Pancreas (tissue), 10 donors: ENCODE measurements around the gene STAT5B. TPM values are rescaled to one million over a fixed set of nuclear protein-coding genes. Genes with fewer than 3 reads are reported as not detected.

ENCODE experiments used
- ATAC-seq, 4 donors: fragments of 200-7000 bp; cut with Tn5 transposase; one replicate each; pipeline versions ENCODE4 v1.8.0 to v1.9.1; 2020; ENCODE audit warnings: mild to moderate bottlenecking in 4 of 4, moderate library complexity in 4 of 4
- DNase-seq, 6 donors: peaks; one replicate each; pipeline ENCODE4 v3.0.0-alpha.2; 2020
- FAIRE-seq: peaks from 2 replicates; lab custom pipeline; 2012; peaks lifted over from hg19 to GRCh38; lab: Jason Lieb, UNC
- H3K27ac ChIP-seq, 4 donors: fragments of 200-600 bp; sonication (generic); 1 replicate in 3 of 4; 2 replicates in 1 of 4; pipeline versions ENCODE4 v1.5.0 to v1.8.0; 2020
- H3K27me3 ChIP-seq, 4 donors: fragments of 200-600 bp; one replicate each; pipeline ENCODE4 v1.8.0; 2021
- H3K36me3 ChIP-seq, 3 donors: fragments of 200-600 bp; sonication (generic) in 1 of 3; one replicate each; pipeline versions ENCODE4 v1.5.0 to v1.8.0; 2020 to 2021
- H3K4me1 ChIP-seq, 3 donors: fragments of 200-600 bp; one replicate each; pipeline ENCODE4 v1.8.0; 2021
- H3K4me3 ChIP-seq, 4 donors: fragments of 200-600 bp; sonication (generic) in 2 of 4; one replicate each; pipeline versions ENCODE4 v1.5.0 to v1.8.0; 2020 to 2021
- H3K9me3 ChIP-seq, 4 donors: fragments of 200-600 bp; one replicate each; pipeline ENCODE4 v1.8.0; 2021
- CTCF ChIP-seq, 4 donors: fragments of 200-600 bp; sonication (generic) in 3 of 4; IDR thresholded peaks; one replicate each; pipeline versions ENCODE4 v1.5.0 to v1.8.0; 2021; ENCODE audit warnings: antibody characterized with exemption in 4 of 4
- WGBS, 2 donors: extraction: QIAGEN DNeasy Blood & Tissue Kit; methylation state at CpG; one replicate each; pipeline ENCODE4 v1.1.7; 2013; 5-methylcytosine and 5-hydroxymethylcytosine counted together
- intact Hi-C, 3 donors: fragments of 100-400 bp; cut with DNase I; formaldehyde crosslinking; loops; one replicate each; pipeline versions ENCODE4 v1.11.1 to v1.14.2; 2022
- polyA plus RNA-seq, 2 donors: library from polyadenylated mRNA; stranded (reverse); fragments of 200-250 nt; gene quantifications; one replicate each; pipeline ENCODE4 v1.2.3, GENCODE V29; 2013
- total RNA-seq, 6 donors: library from RNA; stranded (reverse); fragmentation: NEBNext Ultra II Directional in 4 of 6; extraction: Animal tissue kit (Norgen Biotek cat#: 25700) in 4 of 6; gene quantifications; one replicate each; pipeline versions ENCODE4 v1.2.1 to v1.2.4, GENCODE V29; 2021 to 2023
- donor health status: healthy with polysubstance abuse.
- donor health status: DM: no; HTN: no; CAD: no; lungs with moderate emphysema.
- donor health status: DM: no; HTN: no; CAD: no.
- donor health status: control.
- donor health status: control.
- donor health status: Bipolar disorder and iron deficiency.
- donor health status: DM: yes; HTN: yes; CAD: no.
- donor health status: DM: no; HTN: no; CAD: no.
- donor health status: DM: no; HTN: no; CAD: no.
- donor health status: DM: yes; HTN: yes; CAD: no.

STAT5B gene
- total and polyA plus RNA-seq, 8 donors = 17.9 to 27.5 (median 24.1) TPM

GRCh38 chr17:42283241-42284023 lies 7.2 kb upstream of the STAT5B start:
- H3K4me1 ChIP-seq = peaks cover 0 to 10% (median 0%) of the 10 kb centered on the region in 3 donors
- 86 to 90% methylated on average over 7 of the region's 7 CpGs for WGBS, 2 donors
- no peak overlapping the region for H3K4me3 ChIP-seq
- intact Hi-C loops = no loop called here
- no peak overlapping the region for H3K27ac ChIP-seq
- DNase-seq (no peak), FAIRE-seq (no peak), ATAC-seq (no peak)
- TF ChIP-seq CTCF (IDR thresholded peaks at IDR 0.05) = no peak
- H3K9me3 ChIP-seq = no peaks in the 10 kb centered on the region
- no peaks in the 10 kb centered on the region for H3K27me3 ChIP-seq
- H3K36me3 ChIP-seq = no peaks in the 10 kb centered on the region

GRCh38 chr17:42282478-42283080 lies 6.4 kb upstream of the STAT5B start:
- DNase-seq (no peak), ATAC-seq (no peak), FAIRE-seq (no peak)
- no peak for TF ChIP-seq CTCF (IDR thresholded peaks at IDR 0.05)
- 91 to 93% methylated on average over 6 of the region's 6 CpGs for WGBS, 2 donors
- no peak overlapping the region for H3K4me3 ChIP-seq
- H3K9me3 ChIP-seq = no peaks in the 10 kb centered on the region
- no peaks in the 10 kb centered on the region for H3K27me3 ChIP-seq
- no peak overlapping the region for H3K27ac ChIP-seq
- intact Hi-C loops = no loop called here
- no peaks in the 10 kb centered on the region for H3K36me3 ChIP-seq
- H3K4me1 ChIP-seq = peaks cover 0 to 6% (median 0%) of the 10 kb centered on the region in 3 donors

- ATAC-seq = peak; percentile 78 to 91 (median 84)
- no peaks in the 10 kb centered on the region for H3K36me3 ChIP-seq
- intact Hi-C loops = no loop called here
- no peaks in the 10 kb centered on the region for H3K27me3 ChIP-seq
- no peak overlapping the region for H3K4me3 ChIP-seq
- no peaks in the 10 kb centered on the region for H3K9me3 ChIP-seq
- peaks cover 0 to 4% (median 0%) of the 10 kb centered on the region in 3 donors for H3K4me1 ChIP-seq
- TF ChIP-seq CTCF (IDR thresholded peaks at IDR 0.05) = no peak
- no peak for FAIRE-seq
- WGBS, 2 donors = 29 to 46% methylated on average over 7 of the region's 7 CpGs
- peak; percentile 71 to 87 (median 82) for DNase-seq
- H3K27ac ChIP-seq = peak overlapping the region in 3 of 4 donors; percentile 1 to 28 (median 17)
Measured at GRCh38 chr17:42281571-42282096, 5.4 kb upstream of the STAT5B start.

DNA sequence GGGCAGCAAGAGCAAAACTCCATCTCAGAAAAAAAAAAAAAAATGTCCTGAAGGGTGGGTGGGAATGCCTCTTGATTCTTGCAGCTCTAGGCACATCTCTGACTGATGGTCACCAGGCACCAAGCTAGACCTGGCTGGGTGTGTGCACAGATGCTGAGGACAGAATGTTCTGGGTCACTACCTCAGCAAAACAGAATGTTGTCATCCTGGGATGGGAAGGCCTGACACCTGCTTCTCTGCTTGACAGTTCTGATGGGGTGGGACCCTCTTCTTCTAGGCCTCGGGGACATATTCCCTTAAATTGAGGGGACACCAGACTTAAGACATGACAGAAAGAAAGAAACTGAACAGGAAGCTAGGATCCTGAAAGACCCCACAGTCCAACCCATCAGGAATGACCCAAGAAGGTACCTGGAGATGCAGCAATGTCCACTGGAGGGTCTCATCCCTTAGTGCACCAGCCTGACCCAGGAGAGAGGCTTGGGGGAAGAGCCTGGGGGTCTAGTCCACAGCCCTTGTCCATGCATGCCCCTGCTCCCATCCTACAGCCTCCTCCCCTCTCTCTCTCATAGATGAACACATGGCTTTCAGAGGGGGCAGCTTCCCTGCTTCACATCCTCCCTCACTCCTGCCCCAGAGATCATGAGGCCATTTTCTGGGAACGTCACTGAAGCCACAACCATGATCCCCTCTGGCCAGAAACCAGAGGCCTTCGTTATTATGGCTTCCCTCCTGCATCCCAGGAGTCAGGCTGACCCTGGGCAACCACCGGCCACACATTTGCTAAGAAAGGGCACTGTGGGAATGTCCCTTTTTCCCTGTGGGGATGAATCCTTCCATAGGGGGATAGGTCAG lies 3.8 kb upstream of the STAT5B start:
- Histone ChIP-seq H3K4me3 (no peak overlapping the region), H3K4me1 (peaks cover 0 to 6% (median 0%) of the 10 kb centered on the region in 3 donors), H3K27ac (no peak overlapping the region), H3K9me3 (no peaks in the 10 kb centered on the region), H3K36me3 (no peaks in the 10 kb centered on the region), H3K27me3 (no peaks in the 10 kb centered on the region)
- intact Hi-C loops = no loop called here
- TF ChIP-seq CTCF (IDR thresholded peaks at IDR 0.05) = no peak
- DNase-seq (no peak), FAIRE-seq (no peak), ATAC-seq (no peak)
- 85 to 99% methylated on average over 4 of the region's 4 CpGs for WGBS, 2 donors
